C4-2B (cell line): Measurements from ENCODE around the gene LTBP2.

Source experiments
- CTCF ChIP-seq: fragments of 450-650 bp; conservative IDR thresholded peaks from 2 replicates; pipeline ENCODE4 v1.5.1; 2017; ENCODE audit warnings: mild to moderate bottlenecking
- ZFX ChIP-seq: fragments of 450-650 bp; IDR thresholded peaks from 2 replicates; pipeline ENCODE4 v1.6.1; 2017

GRCh38 chr14:74557691-74558090 lies 54.3 kb downstream of the LTBP2 start:
- TF ChIP-seq CTCF (no peak), ZFX (no peak)
